Ovary (tissue), 9 donors: Measurements from ENCODE around the gene SLAIN1. TPM values are rescaled to one million over a fixed set of nuclear protein-coding genes. Genes with fewer than 3 reads are reported as not detected.
A peak's percentile ranks its signal among the peaks of the same experiment; 100 is the strongest.

Experiments used
- DNase-seq, 5 donors: peaks; one replicate each; pipeline ENCODE4 v3.0.0-alpha.2; 2019 to 2020
- H3K27ac ChIP-seq, 2 donors: fragments of 200-600 bp; one replicate each; pipeline versions ENCODE4 v1.5.1 to v1.8.0; 2019 to 2022
- H3K27me3 ChIP-seq: fragments of 200-600 bp; one replicate; pipeline ENCODE4 v1.8.0; 2022
- H3K36me3 ChIP-seq: fragments of 200-600 bp; sonication (generic); one replicate; pipeline ENCODE4 v1.5.1; 2019
- H3K4me1 ChIP-seq: one replicate; pipeline ENCODE4 v1.8.1; 2013; ENCODE audit warnings: mild to moderate bottlenecking, moderate library complexity; ENCODE audit not compliant: insufficient read depth
- H3K4me3 ChIP-seq: fragments of 200-600 bp; sonication (generic); one replicate; pipeline ENCODE4 v1.5.1; 2017
- H3K9me3 ChIP-seq, 2 donors: fragments of 200-600 bp in 1 of 2; sonication (generic) in 1 of 2; one replicate each; pipeline versions ENCODE4 v1.5.1 to v1.8.1; 2013 to 2019; ENCODE audit warnings: mild to moderate bottlenecking in 1 of 2, moderate library complexity in 1 of 2
- CTCF ChIP-seq, 3 donors: fragments of 450-650 bp in 2 of 3; fragments of 200-600 bp in 1 of 3; IDR thresholded peaks; one replicate each; pipeline versions ENCODE4 v1.5.1 to v1.8.0; 2016 to 2022; ENCODE audit warnings: antibody characterized with exemption in 3 of 3, mild to moderate bottlenecking in 1 of 3
- EP300 ChIP-seq: sonication (generic); formaldehyde crosslinking; IDR thresholded peaks from one replicate; pipeline ENCODE4 v1.6.1; 2017; ENCODE audit warnings: antibody characterized with exemption
- POLR2A ChIP-seq: fragments of 450-650 bp; IDR thresholded peaks from one replicate; pipeline ENCODE4 v1.6.1; 2017; ENCODE audit warnings: antibody characterized with exemption, mild to moderate bottlenecking, moderate library complexity
- WGBS, 3 donors: extraction: QIAGEN DNeasy Blood & Tissue Kit in 1 of 3; methylation state at CpG; one replicate each; pipeline versions ENCODE4 v1.1.5 to v1.1.7; 2013 to 2017; 5-methylcytosine and 5-hydroxymethylcytosine counted together
- intact Hi-C, 4 donors: fragments of 100-400 bp; cut with DNase I; formaldehyde crosslinking; loops; one replicate each; pipeline versions ENCODE4 v1.11.0 to v1.15.1; 2022 to 2023
- polyA plus RNA-seq, 2 donors: library from polyadenylated mRNA; stranded (reverse); fragments of 200-250 nt in 1 of 2; fragments of 350-450 nt in 1 of 2; fragmentation: Illumina TruSeq in 1 of 2; extraction: RNeasy Lipid Tissue Mini Kit (QIAGEN cat#74804) in 1 of 2; gene quantifications; one replicate each; pipeline ENCODE4 v1.2.3, GENCODE V29; 2013 to 2014
- total RNA-seq, 7 donors: library from RNA; depleted of rRNA in 2 of 7; stranded (reverse); fragments of >200 nt in 2 of 7; fragmentation: NEBNext Ultra II Directional in 3 of 7; extraction: Animal tissue kit (Norgen Biotek cat#: 25700) in 3 of 7; gene quantifications; one replicate each; pipeline versions ENCODE4 v1.1.0 to v1.2.4, GENCODE V29; 2016 to 2023
- donor health status: DM: no; HTN: no; CAD: no; lungs with moderate emphysema.
- donor health status: DM: no; HTN: no; CAD: no.
- donor health status: Bipolar disorder and iron deficiency.
- donor health status: DM: yes; HTN: yes; CAD: no.
- donor health status: DM: no; HTN: no; CAD: no.
- donor health status: DM: yes; HTN: yes; CAD: no.

SLAIN1 gene
- total and polyA plus RNA-seq, 9 donors, result 4.6 to 24.2 (median 9.8) TPM

GRCh38 chr13:77696879-77697216 is 639 bp upstream of the SLAIN1 start:
- TF ChIP-seq EP300, result no peak
- TF ChIP-seq POLR2A, result no peak
- TF ChIP-seq CTCF (IDR thresholded peaks at IDR 0.05), result no peak
- Histone ChIP-seq H3K27me3 (no peaks in the 10 kb centered on the region), H3K4me3 (peak overlapping the region; percentile 52), H3K36me3 (no peaks in the 10 kb centered on the region), H3K27ac (no peak overlapping the region), H3K4me1 (peaks cover 5% of the 10 kb centered on the region), H3K9me3 (no peaks in the 10 kb centered on the region)
- DNase-seq, result no peak
- intact Hi-C loops, result no loop called here
- 26 to 34% (median 34%) methylated on average over 3 of the region's 3 CpGs for WGBS, 3 donors

- no peaks in the 10 kb centered on the region for H3K36me3 ChIP-seq
- peaks cover 5% of the 10 kb centered on the region for H3K4me1 ChIP-seq
- peak in 4 of 5 donors; percentile 12 to 25 (median 16) for DNase-seq
- WGBS, 3 donors, result 0 to 2% (median 1%) methylated on average over 35 to 75 of the region's 75 CpGs
- intact Hi-C loops, result no loop called here
- H3K27ac ChIP-seq, result no peak overlapping the region
- TF ChIP-seq POLR2A (no peak), EP300 (no peak), CTCF (IDR thresholded peaks at IDR 0.05) (no peak)
- peak overlapping the region; percentile 52 for H3K4me3 ChIP-seq
- H3K27me3 ChIP-seq, result no peaks in the 10 kb centered on the region
- no peaks in the 10 kb centered on the region for H3K9me3 ChIP-seq
Measured at GRCh38 chr13:77698201-77699058, 943 bp downstream of the SLAIN1 start.

- DNase-seq, result no peak
- WGBS, 3 donors, result 0 to 3% (median 1%) methylated on average over 4 of the region's 4 CpGs
- Histone ChIP-seq H3K9me3 (no peaks in the 10 kb centered on the region), H3K36me3 (no peaks in the 10 kb centered on the region), H3K27ac (no peak overlapping the region), H3K4me3 (peak overlapping the region; percentile 52), H3K27me3 (no peaks in the 10 kb centered on the region), H3K4me1 (peaks cover 5% of the 10 kb centered on the region)
- TF ChIP-seq CTCF (IDR thresholded peaks at IDR 0.05) (no peak), POLR2A (no peak), EP300 (no peak)
- intact Hi-C loops, result no loop called here
Measured at GRCh38 chr13:77699059-77699680, 1.7 kb downstream of the SLAIN1 start.

- no peak for DNase-seq
- H3K27ac ChIP-seq, result no peak overlapping the region
- H3K9me3 ChIP-seq, result no peaks in the 10 kb centered on the region
- no peaks in the 10 kb centered on the region for H3K27me3 ChIP-seq
- no peaks in the 10 kb centered on the region for H3K36me3 ChIP-seq
- TF ChIP-seq CTCF (IDR thresholded peaks at IDR 0.05) (no peak), EP300 (no peak), POLR2A (no peak)
- intact Hi-C loops, result no loop called here
- H3K4me3 ChIP-seq, result no peak overlapping the region
- peaks cover 5% of the 10 kb centered on the region for H3K4me1 ChIP-seq
Measured at GRCh38 chr13:77701305-77701704, 3.8 kb downstream of the SLAIN1 start.
